Stimulated activated naive CD8-positive, alpha-beta T cell treated with anti-CD3 and anti-CD28 coated beads, Interleukin-15, Interleukin-2, amounts not matched to agents 100 U/mL and 50 U/mL, for 24 hours (primary cell): ENCODE measurements around the gene PDCD5.
"Not testable (repeated sequence)": the region's sequence is repeated elsewhere in the genome, so short reads cannot be mapped to it uniquely, and the experiment has no call there.

ENCODE experiments used
- ATAC-seq: fragments of 150-1000 bp; cut with Tn5 transposase; one replicate; pipeline ENCODE4 v1.10.0; 2021
- DNase-seq: peaks from one replicate; pipeline ENCODE4 v3.0.0; 2021

The PDCD5 gene, protein sequence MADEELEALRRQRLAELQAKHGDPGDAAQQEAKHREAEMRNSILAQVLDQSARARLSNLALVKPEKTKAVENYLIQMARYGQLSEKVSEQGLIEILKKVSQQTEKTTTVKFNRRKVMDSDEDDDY

GRCh38 chr19:32580901-32581704, at the start of gene PDCD5:
TSS of gene PDCD5 (plus strand) at chr19:32581190. CDS start at chr19:32581262, 72 bp downstream.
- ATAC-seq (peak; percentile 92), DNase-seq (peak; percentile 98)

- no peak for ATAC-seq
- DNase-seq: no peak
Measured at GRCh38 chr19:32532233-32532632, 48.8 kb upstream of the PDCD5 start.

- no peak for DNase-seq
- no peak for ATAC-seq
Measured at GRCh38 chr19:32537580-32537979, 43.4 kb upstream of the PDCD5 start.

- DNase-seq (no peak), ATAC-seq (no peak)
Measured at GRCh38 chr19:32539240-32539916, 41.6 kb upstream of the PDCD5 start.

GRCh38 chr19:32540621-32541020, 40.4 kb upstream of the PDCD5 start:
- ATAC-seq: no peak

DNA sequence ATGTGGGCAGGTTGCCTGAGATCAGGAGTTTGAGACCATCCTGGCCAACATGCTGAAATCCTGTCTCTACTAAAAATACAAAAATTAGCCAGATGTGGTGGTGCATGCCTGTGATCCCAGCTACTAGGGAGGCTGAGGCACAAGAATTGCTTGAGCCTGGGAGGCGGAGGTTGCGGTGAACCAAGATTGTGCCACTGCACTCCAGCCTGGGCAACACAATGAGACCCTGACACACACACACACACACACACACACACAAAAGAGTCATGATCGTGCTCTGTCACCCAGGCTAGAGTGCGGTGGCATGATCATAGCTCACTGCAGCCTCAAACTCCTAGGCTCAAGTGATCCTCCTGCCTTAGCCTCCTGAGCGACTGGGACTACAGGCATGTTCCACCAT, 39.6 kb upstream of the PDCD5 start:
- ATAC-seq, DNase-seq: not testable (repeated sequence)

More at GRCh38 chr19:32540621-32541020, 40.4 kb upstream of the PDCD5 start:
- no peak for DNase-seq

GRCh38 chr19:32542477-32543108, 38.4 kb upstream of the PDCD5 start:
- ATAC-seq: no peak
- no peak for DNase-seq

DNA sequence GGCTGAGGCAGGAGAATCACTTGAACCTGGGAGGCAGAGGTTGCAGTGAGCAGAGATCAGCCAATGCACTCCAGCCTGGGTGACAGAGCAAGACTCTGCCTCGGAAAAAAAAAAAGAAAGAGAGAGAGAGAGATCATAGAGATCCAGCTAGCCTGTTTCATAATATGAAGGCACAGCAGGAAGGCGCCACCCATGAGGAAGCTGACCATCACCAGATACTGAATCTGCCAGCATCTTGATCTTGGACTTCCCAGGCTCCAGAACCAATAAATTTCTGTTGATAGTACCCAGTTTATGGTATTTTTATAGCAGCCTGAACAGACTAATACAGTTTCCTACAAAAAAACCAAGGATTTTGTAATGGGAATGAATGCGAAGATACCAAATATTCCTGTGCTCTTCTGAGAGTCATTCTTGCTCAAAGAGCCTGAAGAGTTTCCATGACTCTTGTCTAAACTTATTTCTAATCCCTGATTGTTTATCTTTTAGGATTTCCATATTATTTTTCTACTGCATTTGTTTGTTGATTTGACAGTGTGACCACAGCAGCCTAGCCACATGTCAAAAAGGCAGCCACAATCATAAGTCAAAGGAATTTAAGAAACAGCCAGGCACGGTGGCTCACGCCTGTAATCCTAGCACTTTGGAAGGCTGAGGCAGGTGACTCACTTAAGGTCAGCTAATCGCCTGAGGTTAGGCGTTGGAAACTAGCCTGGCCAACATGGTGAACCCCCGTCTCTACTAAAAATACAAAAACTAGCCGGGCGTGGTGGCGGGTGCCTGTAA, 37.7 kb upstream of the PDCD5 start:
- ATAC-seq (no peak), DNase-seq (no peak)

GRCh38 chr19:32544917-32545316, 36.1 kb upstream of the PDCD5 start:
- DNase-seq (no peak), ATAC-seq (no peak)

DNA sequence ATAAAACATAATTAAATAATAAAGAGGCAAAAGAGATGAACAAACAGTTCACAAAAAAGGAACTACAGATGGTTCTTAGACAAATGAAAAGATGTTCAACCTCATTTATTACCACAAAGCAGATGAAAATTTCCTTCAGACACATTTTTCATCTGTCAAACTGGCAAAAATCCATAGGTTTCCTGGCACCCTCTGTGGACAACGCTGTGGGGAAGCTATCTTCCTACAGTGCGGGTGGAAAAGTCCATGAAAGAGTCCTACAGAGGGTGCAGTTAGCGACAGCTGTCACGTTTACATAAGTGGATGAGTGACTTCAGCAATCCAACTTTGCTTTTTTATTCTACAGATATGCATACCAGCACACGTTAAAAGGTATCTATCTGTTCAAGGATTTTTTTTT, 30.3 kb upstream of the PDCD5 start:
- ATAC-seq: no peak
- DNase-seq: no peak

GRCh38 chr19:32555786-32556185, 25.2 kb upstream of the PDCD5 start:
- DNase-seq (no peak), ATAC-seq (no peak)

DNA sequence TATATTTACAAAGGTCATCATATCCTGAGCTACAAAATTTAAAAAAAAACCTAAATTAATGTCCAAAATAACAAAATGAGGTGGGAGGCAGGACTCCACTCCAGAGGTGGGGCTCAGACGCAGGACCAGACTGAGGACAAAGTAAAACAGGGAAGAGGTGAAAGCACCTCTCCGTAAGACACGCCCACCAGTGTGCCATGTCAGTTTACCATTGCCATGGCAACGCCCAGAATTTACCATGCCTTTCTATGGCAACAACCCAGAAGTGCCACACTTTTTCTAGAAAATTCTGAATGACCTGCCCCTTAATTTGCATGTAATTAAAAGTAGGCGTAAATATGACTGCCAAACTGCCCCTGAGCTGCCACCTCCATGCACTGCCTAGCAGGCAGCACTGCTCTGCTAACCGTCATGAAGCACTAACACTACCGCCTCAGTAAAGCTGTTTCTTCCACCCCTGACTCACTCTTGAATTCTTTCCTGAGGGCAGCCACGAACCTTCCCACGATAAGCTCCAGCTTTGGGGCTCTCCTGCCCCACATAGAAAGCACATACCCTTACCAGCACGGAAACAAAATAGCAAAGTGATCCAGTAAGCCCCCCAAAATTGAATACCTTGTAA, 22.3 kb upstream of the PDCD5 start:
- ATAC-seq (no peak), DNase-seq (no peak)

DNA sequence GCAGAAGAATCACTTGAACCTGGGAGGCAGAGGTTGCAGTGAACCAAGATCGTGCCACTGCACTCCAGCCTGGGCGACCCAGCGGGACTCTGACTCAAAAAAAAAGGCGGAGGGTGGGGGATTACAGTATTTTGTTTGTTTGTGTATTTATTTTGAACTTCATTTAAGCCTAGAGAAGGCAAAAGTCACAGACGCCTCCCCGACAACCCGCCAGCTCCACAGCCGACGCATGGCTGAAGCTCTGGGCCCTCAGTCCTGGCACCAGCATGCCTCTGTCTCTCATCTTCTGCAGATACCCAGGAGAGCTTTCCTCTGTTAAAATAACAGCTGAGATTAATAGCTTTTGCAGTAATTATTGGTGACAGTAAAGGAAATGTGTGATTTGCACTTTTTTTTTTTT, 17.2 kb upstream of the PDCD5 start:
- ATAC-seq: no peak
- no peak for DNase-seq

- DNase-seq: no peak
- ATAC-seq: no peak
Measured at GRCh38 chr19:32566246-32566830, 14.7 kb upstream of the PDCD5 start.

DNA sequence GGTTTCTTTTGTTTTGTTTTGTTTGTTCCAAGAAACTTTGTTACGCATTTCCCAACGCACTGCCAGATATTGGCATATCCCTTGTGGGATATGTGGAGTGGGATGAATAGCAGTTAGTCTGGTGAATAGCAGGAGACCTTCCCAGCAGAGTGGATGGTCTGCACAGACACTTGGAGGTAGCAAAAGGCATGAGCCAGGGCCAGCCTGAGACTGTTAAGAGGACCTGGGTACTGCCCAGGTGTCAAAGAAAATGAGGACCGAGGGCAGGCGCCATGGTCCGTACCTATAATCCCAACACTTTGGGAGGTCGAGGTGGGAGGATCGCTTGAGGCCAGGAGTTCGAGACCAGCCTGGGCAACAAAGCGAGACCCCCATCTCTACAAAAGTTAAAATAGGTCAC, 13.5 kb upstream of the PDCD5 start:
- DNase-seq: no peak

DNA sequence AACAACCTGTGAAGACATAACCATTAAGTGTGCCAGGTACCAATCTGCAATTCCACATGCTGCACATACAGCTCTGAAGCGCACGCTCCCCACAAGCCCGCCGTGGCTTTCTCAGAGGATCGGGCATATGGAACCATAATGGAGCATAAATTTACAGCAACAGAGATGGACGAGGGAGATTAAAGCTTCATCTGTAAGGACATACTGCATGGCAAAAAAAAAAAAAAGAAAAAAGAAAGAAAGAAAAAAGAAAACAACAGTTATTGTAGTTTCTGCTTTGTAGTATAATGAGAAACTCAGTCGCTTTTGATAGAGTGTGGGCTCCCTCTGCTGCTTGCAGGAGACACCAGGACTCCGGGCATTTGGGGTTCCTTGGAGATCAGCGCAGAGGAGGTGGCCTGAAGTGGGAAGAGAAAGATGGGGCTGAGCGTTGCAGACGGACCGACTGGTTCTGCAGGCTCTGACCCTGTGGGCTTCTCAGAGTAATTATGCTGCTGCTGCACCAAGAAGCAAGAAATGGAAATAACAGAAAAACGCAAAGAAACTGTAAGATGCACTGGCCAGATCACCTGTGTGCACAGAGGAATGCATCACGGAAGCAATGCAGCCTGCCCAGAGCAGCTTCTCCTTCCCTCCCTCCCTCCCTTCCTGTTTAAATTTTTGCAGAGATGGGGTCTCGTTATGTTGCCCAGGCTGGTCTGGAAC, 10.8 kb upstream of the PDCD5 start:
- peak; percentile 47 for DNase-seq
- ATAC-seq: peak; percentile 70

More for the DNA sequence above, 13.5 kb upstream of the PDCD5 start:
- ATAC-seq: no peak

GRCh38 chr19:32571471-32572075, 9.4 kb upstream of the PDCD5 start:
- DNase-seq, ATAC-seq: not testable (repeated sequence)

DNA sequence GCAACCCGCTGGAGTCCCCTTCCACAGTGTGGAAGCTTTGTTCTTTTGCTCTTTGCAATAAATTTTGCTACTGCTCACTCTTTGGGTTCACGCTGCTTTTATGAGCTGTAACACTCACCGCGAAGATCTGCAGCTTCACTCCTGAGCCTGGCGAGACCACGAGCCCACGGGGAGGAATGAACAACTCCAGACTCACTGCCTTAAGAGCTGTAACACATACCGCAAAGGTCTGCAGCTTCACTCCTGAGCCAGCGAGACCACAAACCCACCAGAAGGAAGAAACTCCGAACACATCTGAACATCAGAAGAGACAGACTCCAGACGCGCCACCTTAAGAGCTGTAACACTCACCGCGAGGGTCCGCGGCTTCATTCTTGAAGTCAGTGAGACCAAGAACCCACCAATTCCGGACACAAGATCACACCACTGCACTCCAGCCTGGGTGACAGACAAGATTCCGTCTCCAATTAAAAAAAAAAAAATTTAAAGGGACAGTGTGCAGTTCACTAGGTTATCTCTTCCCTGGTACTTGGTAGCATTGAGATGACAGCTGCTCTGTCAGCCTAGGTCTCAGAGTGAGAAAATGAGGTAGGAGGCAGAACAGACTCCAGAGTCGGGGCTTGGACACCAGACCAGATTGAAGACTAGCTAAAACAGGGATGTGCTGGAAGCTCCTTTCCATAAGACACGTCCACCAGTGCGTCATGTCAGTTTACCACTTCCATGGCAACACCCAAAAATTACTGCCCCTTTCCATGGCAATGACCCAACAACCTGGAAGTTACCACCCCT, 8.1 kb upstream of the PDCD5 start:
- DNase-seq: not testable (repeated sequence)

GRCh38 chr19:32573492-32573794, 7.5 kb upstream of the PDCD5 start:
- no peak for DNase-seq
- no peak for ATAC-seq

More for the DNA sequence above, 8.1 kb upstream of the PDCD5 start:
- peak; percentile 57 for ATAC-seq
